GM10248 (cell line): Measurements from ENCODE around the gene DHX38.

ENCODE experiments used
- CTCF ChIA-PET: fragments of 300-600 bp; sonication (Branson Sonifier 250); formaldehyde crosslinking; extraction: SDS; loops from one replicate; lab custom pipeline; 2021; ENCODE audit warnings: antibody characterized with exemption; lab: Yijun Ruan, JAX
- POLR2A ChIA-PET: fragments of 350-650 bp; sonication (Branson Sonifier 250); formaldehyde crosslinking; extraction: SDS; loops from one replicate; lab custom pipeline; 2020; ENCODE audit warnings: antibody characterized with exemption; lab: Yijun Ruan, JAX
- DNase-seq: peaks from one replicate; pipeline ENCODE4 v3.0.0; 2012; ENCODE audit errors: extremely low spot score
- TF ChIP-seq, protein P1 (sequence below): IDR thresholded peaks from 2 replicates; pipeline ENCODE4 v1.5.1; 2012; ENCODE audit warnings: mild to moderate bottlenecking, low read depth; ENCODE audit errors: extremely low read depth, missing control alignments, control extremely low read depth

DHX38 gene

DNA sequence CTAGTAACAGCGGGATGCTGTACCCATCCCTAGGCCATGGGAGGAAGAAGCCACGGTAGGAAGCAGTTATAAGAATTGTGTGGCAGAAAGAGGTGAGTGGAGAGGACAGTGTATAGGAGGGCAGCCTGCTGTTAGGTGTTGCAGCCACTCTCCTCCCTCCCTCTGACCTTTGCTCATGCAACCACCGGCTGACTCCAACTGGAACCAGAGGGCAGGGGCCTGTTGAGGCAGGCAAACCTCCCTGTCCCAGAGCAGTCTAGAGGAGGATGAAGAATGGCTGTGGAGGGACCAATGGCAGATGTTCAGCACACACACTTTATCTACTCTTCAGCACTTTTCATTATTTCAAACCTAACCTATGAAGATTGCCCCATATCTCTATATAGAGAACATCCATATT, 2.4 kb upstream of the DHX38 start:
- ChIA-PET POLR2A (no interaction called here), CTCF (interaction anchor here (0.8 to 1.4 kb wide), 3 partner anchors 12 to 375 kb away, joined by 3 read pairs; no protein-coding TSS in a partner anchor)
- no peak for DNase-seq
- TF ChIP-seq, protein P1, sequence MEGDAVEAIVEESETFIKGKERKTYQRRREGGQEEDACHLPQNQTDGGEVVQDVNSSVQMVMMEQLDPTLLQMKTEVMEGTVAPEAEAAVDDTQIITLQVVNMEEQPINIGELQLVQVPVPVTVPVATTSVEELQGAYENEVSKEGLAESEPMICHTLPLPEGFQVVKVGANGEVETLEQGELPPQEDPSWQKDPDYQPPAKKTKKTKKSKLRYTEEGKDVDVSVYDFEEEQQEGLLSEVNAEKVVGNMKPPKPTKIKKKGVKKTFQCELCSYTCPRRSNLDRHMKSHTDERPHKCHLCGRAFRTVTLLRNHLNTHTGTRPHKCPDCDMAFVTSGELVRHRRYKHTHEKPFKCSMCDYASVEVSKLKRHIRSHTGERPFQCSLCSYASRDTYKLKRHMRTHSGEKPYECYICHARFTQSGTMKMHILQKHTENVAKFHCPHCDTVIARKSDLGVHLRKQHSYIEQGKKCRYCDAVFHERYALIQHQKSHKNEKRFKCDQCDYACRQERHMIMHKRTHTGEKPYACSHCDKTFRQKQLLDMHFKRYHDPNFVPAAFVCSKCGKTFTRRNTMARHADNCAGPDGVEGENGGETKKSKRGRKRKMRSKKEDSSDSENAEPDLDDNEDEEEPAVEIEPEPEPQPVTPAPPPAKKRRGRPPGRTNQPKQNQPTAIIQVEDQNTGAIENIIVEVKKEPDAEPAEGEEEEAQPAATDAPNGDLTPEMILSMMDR: no peak

DNA sequence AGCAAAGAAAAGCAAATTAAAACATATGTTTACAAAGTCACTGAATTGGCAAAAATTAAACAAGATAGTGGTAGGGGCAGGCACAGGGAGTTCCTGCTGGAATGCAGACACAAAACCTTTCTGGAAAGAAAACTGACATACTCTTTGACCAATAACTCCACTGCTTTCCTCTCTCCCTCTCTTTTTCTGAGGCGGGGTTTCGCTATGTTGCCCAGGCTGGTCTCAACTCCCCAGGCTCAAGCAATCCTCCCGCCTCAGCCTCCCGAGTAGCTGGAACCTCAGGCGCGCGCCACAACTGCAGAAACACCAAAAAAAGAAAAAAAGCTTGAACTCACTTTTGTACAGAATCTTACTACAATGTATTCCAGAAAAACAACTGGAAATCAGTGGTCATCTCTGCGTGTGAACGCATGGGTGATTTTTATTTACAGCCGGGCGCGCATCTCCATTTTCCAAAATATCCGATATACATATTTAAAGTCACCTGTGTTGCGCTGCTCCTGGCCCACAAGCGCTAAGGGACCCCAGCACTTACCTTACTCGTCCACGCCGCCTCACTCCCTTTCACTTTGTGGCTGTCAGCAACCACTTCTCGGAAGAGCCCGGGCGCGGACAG, 707 bp upstream of the DHX38 start:
- no peak for DNase-seq
- TF ChIP-seq, protein P1: no peak
- POLR2A ChIA-PET: interaction anchor here (0.8 to 1.3 kb wide), 3 partner anchors 8 to 21 kb away, joined by 3 to 6 read pairs (median 3); no protein-coding TSS in a partner anchor
- CTCF ChIA-PET: interaction anchor here (1.0 to 2.4 kb wide), 5 partner anchors 13 to 739 kb away, joined by 3 to 9 read pairs (median 5); no protein-coding TSS in a partner anchor

DNA sequence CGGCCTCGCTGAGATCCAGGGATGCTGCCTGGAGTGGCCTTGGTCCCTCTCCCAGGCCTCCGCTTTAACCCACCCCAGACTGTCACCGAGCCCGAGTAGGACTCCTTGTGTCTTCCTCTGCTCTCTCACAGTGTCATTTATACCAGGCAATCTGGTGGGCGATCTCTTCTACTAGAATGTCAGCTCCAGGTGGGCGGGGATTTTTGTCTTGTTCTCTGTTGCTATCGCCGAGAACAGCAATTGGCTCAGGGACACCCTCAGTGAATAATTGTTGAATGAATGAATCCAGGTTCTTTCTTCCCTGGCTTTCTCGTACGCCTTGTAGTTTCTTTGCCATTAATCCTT, 591 bp downstream of the DHX38 start:
- POLR2A ChIA-PET: interaction anchor here (1.3 kb wide), 1 partner anchor 9 kb away, joined by 3 read pairs; no protein-coding TSS in a partner anchor
- TF ChIP-seq, protein P1: no peak
- CTCF ChIA-PET: interaction anchor here (1.2 to 2.4 kb wide), 4 partner anchors 8 to 56 kb away, joined by 3 to 9 read pairs (median 6); no protein-coding TSS in a partner anchor
- DNase-seq: no peak

DNA sequence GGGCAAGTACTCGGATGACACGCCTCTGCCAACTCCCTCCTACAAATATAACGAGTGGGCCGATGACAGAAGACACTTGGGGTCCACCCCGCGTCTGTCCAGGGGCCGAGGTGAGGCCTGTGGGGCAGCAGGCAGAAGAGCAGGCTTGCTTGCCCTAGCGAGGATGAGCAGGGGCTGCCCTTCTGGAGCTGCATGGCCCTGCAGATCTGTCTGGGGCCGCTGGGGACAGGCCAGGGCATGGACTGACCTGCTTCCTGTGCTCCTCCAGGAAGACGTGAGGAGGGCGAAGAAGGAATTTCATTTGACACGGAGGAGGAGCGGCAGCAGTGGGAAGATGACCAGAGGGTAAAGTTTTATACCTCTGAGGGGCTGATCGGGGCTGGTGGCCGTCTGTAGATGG, 5.3 kb downstream of the DHX38 start:
- POLR2A ChIA-PET: no interaction called here
- TF ChIP-seq, protein P1: no peak
- no peak for DNase-seq
- CTCF ChIA-PET: interaction anchor here (0.7 to 2.2 kb wide), 5 partner anchors 12 to 32 kb away, joined by 3 to 15 read pairs (median 6); no protein-coding TSS in a partner anchor

DNA sequence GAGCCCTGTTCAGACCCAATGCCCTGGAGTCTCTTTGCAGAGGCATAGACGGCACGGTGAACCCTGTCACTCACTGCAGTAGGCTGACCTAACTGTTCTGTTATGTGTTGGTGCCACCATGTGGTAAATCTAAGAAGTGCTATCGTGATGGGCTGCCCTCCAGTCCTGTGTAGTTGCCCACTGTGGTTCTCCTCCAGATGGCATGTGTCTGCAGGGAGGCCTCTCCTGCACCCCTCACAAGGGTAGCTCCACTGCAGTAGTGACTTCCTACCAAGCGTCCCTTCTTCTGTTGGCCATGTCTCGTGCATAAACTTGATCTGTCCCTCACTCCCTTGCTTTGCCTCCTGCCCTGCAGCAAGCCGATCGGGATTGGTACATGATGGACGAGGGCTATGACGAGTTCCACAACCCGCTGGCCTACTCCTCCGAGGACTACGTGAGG, 5.8 kb downstream of the DHX38 start:
- TF ChIP-seq, protein P1: peak; percentile 53
- ChIA-PET CTCF (interaction anchor here (0.7 to 1.8 kb wide), 5 partner anchors 9 to 32 kb away, joined by 3 to 15 read pairs (median 3); no protein-coding TSS in a partner anchor), POLR2A (no interaction called here)
- peak; percentile 66 for DNase-seq

DNA sequence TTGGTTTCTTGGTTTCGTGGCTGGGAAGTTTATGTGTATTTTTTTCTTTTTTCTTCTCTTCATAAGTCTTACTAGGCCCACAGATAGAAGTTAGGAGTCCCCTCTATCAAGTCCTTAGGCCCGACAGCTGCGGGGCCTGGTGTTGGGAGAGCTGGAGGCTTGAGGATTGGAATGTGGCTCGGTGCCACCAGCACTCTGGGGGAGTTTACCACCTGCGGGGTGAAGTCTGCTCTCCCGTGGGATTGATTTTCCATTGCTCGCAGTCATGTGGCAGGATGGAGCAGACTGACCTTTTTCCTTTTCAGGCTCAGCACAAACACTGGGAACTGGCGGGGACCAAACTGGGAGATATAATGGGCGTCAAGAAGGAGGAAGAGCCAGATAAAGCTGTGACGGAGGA, 7.5 kb downstream of the DHX38 start:
- CTCF ChIA-PET: no interaction called here
- TF ChIP-seq, protein P1: no peak
- POLR2A ChIA-PET: no interaction called here
- DNase-seq: no peak
